ENCODE data around the gene P2RX4. TPM values are rescaled to one million over a fixed set of nuclear protein-coding genes. Genes with fewer than 3 reads are reported as not detected.
"Not testable (repeated sequence)": the region's sequence is repeated elsewhere in the genome, so short reads cannot be mapped to it uniquely, and the experiment has no call there.

P2RX4 gene
- total RNA-seq, 1 experiment from 2014 or later: 7.6 TPM

DNA sequence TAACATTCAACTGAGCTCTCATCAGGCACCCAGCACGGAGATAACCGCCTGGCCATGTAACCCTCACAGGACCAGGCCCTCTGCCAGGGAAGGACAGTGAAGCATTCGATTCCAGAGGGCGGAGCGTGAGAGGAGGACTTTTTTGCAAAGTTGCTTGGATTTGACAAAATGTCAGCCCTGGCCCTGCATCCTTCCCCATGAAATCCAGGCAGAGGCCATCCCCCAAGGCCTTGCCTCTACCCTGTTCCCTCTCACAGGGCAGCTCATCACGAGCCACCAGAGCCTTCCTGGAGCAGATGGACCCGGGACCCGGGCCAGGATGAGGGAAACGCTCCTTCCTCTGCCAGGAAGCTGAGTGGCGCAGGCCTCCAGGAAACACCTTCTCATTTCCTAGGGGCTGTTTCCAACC, 69.6 kb downstream of the P2RX4 start:
- Histone ChIP-seq H3K36me3 (ENCODE audit: insufficient read depth, low read length, poor library complexity, severe bottlenecking) (no peaks in the 10 kb centered on the region), H3K4me1 (ENCODE audit: insufficient read depth, low read length, poor library complexity, severe bottlenecking) (no peaks in the 10 kb centered on the region), H3K27me3 (replicated peaks; ENCODE audit: insufficient read depth, low read depth, low read length, poor library complexity) (no peaks in the 10 kb centered on the region), H3K9me3 (ENCODE audit: low read depth, low read length, poor library complexity, severe bottlenecking) (no peaks in the 10 kb centered on the region), H3K4me3 (ENCODE audit: low read depth, low read length, poor library complexity, severe bottlenecking) (no peak overlapping the region), H3K27ac (ENCODE audit: low read depth, low read length, poor library complexity, severe bottlenecking) (no peak overlapping the region)
- POLR2A ChIA-PET (ENCODE audit: low non-redundant PET): no interaction called here
- no TSS peak for BruUV-seq (replicated peaks)
- DNase-seq (ENCODE audit: low spot score): no peak
- intact Hi-C loops (cut with micrococcal nuclease; ENCODE audit: unreplicated experiment): no loop called here
- TF ChIP-seq, protein P1, sequence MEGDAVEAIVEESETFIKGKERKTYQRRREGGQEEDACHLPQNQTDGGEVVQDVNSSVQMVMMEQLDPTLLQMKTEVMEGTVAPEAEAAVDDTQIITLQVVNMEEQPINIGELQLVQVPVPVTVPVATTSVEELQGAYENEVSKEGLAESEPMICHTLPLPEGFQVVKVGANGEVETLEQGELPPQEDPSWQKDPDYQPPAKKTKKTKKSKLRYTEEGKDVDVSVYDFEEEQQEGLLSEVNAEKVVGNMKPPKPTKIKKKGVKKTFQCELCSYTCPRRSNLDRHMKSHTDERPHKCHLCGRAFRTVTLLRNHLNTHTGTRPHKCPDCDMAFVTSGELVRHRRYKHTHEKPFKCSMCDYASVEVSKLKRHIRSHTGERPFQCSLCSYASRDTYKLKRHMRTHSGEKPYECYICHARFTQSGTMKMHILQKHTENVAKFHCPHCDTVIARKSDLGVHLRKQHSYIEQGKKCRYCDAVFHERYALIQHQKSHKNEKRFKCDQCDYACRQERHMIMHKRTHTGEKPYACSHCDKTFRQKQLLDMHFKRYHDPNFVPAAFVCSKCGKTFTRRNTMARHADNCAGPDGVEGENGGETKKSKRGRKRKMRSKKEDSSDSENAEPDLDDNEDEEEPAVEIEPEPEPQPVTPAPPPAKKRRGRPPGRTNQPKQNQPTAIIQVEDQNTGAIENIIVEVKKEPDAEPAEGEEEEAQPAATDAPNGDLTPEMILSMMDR (conservative IDR thresholded peaks at IDR 0.05; ENCODE audit: low read depth, low read length): no peak
- TF ChIP-seq EZH2 (IDR thresholded peaks at IDR 0.05; ENCODE audit: borderline replicate concordance, low read depth, low read length, poor library complexity, severe bottlenecking): no peak
- CTCF ChIA-PET: no interaction called here

DNA sequence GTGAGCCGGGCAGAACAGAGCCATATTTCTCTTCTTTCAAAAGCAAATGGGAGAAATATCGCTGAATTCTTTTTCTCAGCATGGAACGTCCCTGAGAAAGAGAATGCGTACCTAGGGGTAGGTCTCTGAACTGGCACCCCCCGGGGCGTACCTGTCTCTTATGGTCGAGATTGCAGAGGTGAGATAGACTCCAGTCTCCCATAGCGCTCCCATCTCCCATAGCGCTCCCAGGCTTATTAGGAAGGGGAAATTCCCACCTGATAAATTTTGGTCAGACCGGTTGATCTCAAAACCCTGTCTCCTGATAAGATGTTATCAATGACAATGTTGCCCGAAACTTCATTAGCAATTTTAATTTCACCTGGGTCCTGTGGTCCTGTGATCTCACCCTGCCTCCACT, 70.6 kb downstream of the P2RX4 start:
- POLR2A ChIA-PET (ENCODE audit: low non-redundant PET); H3K27me3 ChIP-seq (replicated peaks; ENCODE audit: insufficient read depth, low read depth, low read length, poor library complexity); H3K4me3 ChIP-seq (ENCODE audit: low read depth, low read length, poor library complexity, severe bottlenecking); H3K27ac ChIP-seq (ENCODE audit: low read depth, low read length, poor library complexity, severe bottlenecking); intact Hi-C loops (cut with micrococcal nuclease; ENCODE audit: unreplicated experiment); H3K36me3 ChIP-seq (ENCODE audit: insufficient read depth, low read length, poor library complexity, severe bottlenecking); H3K4me1 ChIP-seq (ENCODE audit: insufficient read depth, low read length, poor library complexity, severe bottlenecking); H3K9me3 ChIP-seq (ENCODE audit: low read depth, low read length, poor library complexity, severe bottlenecking); DNase-seq (ENCODE audit: low spot score); CTCF ChIA-PET; BruUV-seq (replicated peaks): not testable (repeated sequence)

DNA sequence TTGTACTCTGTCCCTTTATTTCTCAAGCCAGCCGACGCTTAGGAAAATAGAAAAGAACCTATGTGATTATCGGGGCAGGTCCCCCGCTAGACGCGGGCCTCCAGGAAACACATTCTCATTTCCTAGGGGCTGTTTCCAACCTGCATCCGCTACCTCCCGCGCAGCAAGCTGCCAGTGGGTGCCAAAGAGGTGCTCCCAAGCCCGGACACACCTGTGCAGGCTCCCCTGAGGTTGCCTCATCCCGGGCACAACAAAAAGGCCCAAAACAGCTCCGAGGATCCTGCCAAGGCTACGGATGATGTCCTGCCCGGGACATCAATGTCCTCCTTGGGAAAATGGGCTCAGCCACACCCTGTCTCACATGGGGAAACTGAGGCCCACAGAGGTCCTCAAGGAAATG, 71.2 kb downstream of the P2RX4 start:
- POLR2A ChIA-PET (ENCODE audit: low non-redundant PET); intact Hi-C loops (cut with micrococcal nuclease; ENCODE audit: unreplicated experiment); BruUV-seq (replicated peaks); H3K27me3 ChIP-seq (replicated peaks; ENCODE audit: insufficient read depth, low read depth, low read length, poor library complexity); H3K4me1 ChIP-seq (ENCODE audit: insufficient read depth, low read length, poor library complexity, severe bottlenecking); CTCF ChIA-PET; DNase-seq (ENCODE audit: low spot score); H3K4me3 ChIP-seq (ENCODE audit: low read depth, low read length, poor library complexity, severe bottlenecking); H3K36me3 ChIP-seq (ENCODE audit: insufficient read depth, low read length, poor library complexity, severe bottlenecking); H3K27ac ChIP-seq (ENCODE audit: low read depth, low read length, poor library complexity, severe bottlenecking); H3K9me3 ChIP-seq (ENCODE audit: low read depth, low read length, poor library complexity, severe bottlenecking): not testable (repeated sequence)

DNA sequence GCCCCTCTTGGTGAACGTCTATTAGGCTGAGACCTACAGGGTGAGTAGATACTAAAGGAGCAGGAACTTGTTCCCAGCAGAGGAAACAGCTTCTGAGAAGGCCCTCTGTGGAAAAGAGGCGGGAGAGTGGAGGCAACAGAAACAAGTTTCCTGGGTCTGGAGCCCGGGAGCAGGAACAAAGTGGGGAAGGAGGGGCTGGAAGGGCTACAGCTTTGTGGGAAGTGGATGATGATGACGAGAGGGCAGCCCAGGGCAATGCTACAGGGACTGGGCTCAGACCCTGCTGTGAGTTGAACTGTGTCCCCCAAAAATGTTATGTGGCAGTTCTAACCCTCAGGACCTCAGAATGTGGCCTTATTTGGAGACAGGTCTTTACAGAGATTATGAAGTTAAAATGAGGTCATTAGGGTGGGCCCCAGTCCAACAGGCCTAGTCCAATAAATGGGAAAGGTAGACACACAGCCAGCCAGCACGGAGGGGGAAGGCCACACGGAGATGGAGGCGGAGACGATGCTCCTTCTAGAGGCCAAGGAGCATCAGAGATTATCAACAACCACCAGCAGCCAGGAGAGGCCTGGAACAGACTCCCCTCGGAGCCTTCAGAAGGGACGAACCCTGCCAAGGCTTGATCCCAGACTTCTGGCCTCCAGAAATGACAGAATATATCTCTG, 72.3 kb downstream of the P2RX4 start:
- TF ChIP-seq EZH2 (IDR thresholded peaks at IDR 0.05; ENCODE audit: borderline replicate concordance, low read depth, low read length, poor library complexity, severe bottlenecking): no peak
- TF ChIP-seq, protein P1 (conservative IDR thresholded peaks at IDR 0.05; ENCODE audit: low read depth, low read length): no peak
- CTCF ChIA-PET: no interaction called here
- no peak for DNase-seq (ENCODE audit: low spot score)
- no TSS peak for BruUV-seq (replicated peaks)
- H3K36me3 ChIP-seq (ENCODE audit: insufficient read depth, low read length, poor library complexity, severe bottlenecking): no peaks in the 10 kb centered on the region
- no peak overlapping the region for H3K4me3 ChIP-seq (ENCODE audit: low read depth, low read length, poor library complexity, severe bottlenecking)
- POLR2A ChIA-PET (ENCODE audit: low non-redundant PET): no interaction called here
- intact Hi-C loops (cut with micrococcal nuclease; ENCODE audit: unreplicated experiment): no loop called here
- no peaks in the 10 kb centered on the region for H3K27me3 ChIP-seq (replicated peaks; ENCODE audit: insufficient read depth, low read depth, low read length, poor library complexity)
- no peaks in the 10 kb centered on the region for H3K9me3 ChIP-seq (ENCODE audit: low read depth, low read length, poor library complexity, severe bottlenecking)
- no peaks in the 10 kb centered on the region for H3K4me1 ChIP-seq (ENCODE audit: insufficient read depth, low read length, poor library complexity, severe bottlenecking)
- H3K27ac ChIP-seq (ENCODE audit: low read depth, low read length, poor library complexity, severe bottlenecking): no peak overlapping the region

DNA sequence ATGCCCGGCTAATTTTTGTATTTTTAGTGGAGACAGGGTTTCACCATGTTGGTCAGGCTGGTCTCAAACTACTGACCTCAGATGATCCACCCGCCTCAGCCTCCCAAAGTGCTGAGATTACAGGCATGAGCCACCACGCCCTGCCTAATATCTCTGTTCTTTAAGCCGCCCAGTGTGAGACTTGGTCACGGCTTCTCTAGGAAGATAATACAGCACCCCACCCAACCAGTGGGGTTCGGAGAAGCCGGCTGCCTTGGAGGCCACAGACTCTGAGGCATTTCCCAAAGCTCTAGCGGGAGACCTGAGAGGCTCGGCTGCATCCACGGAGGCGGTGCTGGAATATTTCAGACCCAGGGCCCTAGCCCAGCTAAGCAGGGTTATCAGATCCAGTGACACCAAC, 73.0 kb downstream of the P2RX4 start:
- intact Hi-C loops (cut with micrococcal nuclease; ENCODE audit: unreplicated experiment); H3K4me1 ChIP-seq (ENCODE audit: insufficient read depth, low read length, poor library complexity, severe bottlenecking); H3K27me3 ChIP-seq (replicated peaks; ENCODE audit: insufficient read depth, low read depth, low read length, poor library complexity); H3K9me3 ChIP-seq (ENCODE audit: low read depth, low read length, poor library complexity, severe bottlenecking); BruUV-seq (replicated peaks); CTCF ChIA-PET; H3K36me3 ChIP-seq (ENCODE audit: insufficient read depth, low read length, poor library complexity, severe bottlenecking); DNase-seq (ENCODE audit: low spot score); H3K27ac ChIP-seq (ENCODE audit: low read depth, low read length, poor library complexity, severe bottlenecking); H3K4me3 ChIP-seq (ENCODE audit: low read depth, low read length, poor library complexity, severe bottlenecking); POLR2A ChIA-PET (ENCODE audit: low non-redundant PET): not testable (repeated sequence)

Data from A673 (cell line).